Adrenal gland (tissue), 5 donors: ENCODE measurements around the gene MACROD2.

ENCODE experiments used
- POLR2A ChIP-seq, 2 donors: fragments of 450-650 bp; IDR thresholded peaks; one replicate each; pipeline ENCODE4 v1.6.1; 2017; ENCODE audit warnings: antibody characterized with exemption in 2 of 2, mild to moderate bottlenecking in 2 of 2, moderate library complexity in 1 of 2
- TF ChIP-seq, protein P1 (sequence below), 6 experiments: fragments of 450-650 bp in 4 of 6; fragments of 200-600 bp in 2 of 6; sonication (generic) in 1 of 6; IDR thresholded peaks; 1 replicate in 5 of 6; 2 replicates in 1 of 6; pipeline versions ENCODE4 v1.5.1 to v1.8.0; 2016 to 2021; ENCODE audit warnings: antibody characterized with exemption in 6 of 6, mild to moderate bottlenecking in 2 of 6, moderate library complexity in 1 of 6
- donor health status: DM: no; HTN: no; CAD: no.

- TF ChIP-seq, protein P1, sequence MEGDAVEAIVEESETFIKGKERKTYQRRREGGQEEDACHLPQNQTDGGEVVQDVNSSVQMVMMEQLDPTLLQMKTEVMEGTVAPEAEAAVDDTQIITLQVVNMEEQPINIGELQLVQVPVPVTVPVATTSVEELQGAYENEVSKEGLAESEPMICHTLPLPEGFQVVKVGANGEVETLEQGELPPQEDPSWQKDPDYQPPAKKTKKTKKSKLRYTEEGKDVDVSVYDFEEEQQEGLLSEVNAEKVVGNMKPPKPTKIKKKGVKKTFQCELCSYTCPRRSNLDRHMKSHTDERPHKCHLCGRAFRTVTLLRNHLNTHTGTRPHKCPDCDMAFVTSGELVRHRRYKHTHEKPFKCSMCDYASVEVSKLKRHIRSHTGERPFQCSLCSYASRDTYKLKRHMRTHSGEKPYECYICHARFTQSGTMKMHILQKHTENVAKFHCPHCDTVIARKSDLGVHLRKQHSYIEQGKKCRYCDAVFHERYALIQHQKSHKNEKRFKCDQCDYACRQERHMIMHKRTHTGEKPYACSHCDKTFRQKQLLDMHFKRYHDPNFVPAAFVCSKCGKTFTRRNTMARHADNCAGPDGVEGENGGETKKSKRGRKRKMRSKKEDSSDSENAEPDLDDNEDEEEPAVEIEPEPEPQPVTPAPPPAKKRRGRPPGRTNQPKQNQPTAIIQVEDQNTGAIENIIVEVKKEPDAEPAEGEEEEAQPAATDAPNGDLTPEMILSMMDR (IDR thresholded peaks at IDR 0.05): no peak
- TF ChIP-seq POLR2A (IDR thresholded peaks at IDR 0.05): no peak
These were observed 587.5 kb downstream of the MACROD2 start for GRCh38 chr20:14582855-14583254.
